Tongue (tissue), 2 donors: ENCODE data around the gene KRT78. TPM values are rescaled to one million over a fixed set of nuclear protein-coding genes. Genes with fewer than 3 reads are reported as not detected.
"Not testable (repeated sequence)": the region's sequence is repeated elsewhere in the genome, so short reads cannot be mapped to it uniquely, and the experiment has no call there.

Experiments used
- DNase-seq: peaks from one replicate; pipeline ENCODE4 v3.0.0-alpha.2; 2015
- total RNA-seq: library from RNA; depleted of rRNA; stranded (reverse); fragments of >200 nt; gene quantifications from one replicate; pipeline ENCODE4 v1.2.3, GENCODE V29; 2014

The KRT78 gene
- total RNA-seq, 1 donor from 2014 or later, result 64.7 TPM

GRCh38 chr12:52871291-52872039 is 22.7 kb upstream of the KRT78 start:
- DNase-seq, result peak; percentile 48

- DNase-seq, result peak; percentile 68
Observed at GRCh38 chr12:52870361-52871290, 21.8 kb upstream of the KRT78 start.

- DNase-seq, result peak; percentile 80
Observed at GRCh38 chr12:52867642-52868041, 18.8 kb upstream of the KRT78 start.

- peak; percentile 22 for DNase-seq
Observed at GRCh38 chr12:52867152-52867551, 18.4 kb upstream of the KRT78 start.

DNA sequence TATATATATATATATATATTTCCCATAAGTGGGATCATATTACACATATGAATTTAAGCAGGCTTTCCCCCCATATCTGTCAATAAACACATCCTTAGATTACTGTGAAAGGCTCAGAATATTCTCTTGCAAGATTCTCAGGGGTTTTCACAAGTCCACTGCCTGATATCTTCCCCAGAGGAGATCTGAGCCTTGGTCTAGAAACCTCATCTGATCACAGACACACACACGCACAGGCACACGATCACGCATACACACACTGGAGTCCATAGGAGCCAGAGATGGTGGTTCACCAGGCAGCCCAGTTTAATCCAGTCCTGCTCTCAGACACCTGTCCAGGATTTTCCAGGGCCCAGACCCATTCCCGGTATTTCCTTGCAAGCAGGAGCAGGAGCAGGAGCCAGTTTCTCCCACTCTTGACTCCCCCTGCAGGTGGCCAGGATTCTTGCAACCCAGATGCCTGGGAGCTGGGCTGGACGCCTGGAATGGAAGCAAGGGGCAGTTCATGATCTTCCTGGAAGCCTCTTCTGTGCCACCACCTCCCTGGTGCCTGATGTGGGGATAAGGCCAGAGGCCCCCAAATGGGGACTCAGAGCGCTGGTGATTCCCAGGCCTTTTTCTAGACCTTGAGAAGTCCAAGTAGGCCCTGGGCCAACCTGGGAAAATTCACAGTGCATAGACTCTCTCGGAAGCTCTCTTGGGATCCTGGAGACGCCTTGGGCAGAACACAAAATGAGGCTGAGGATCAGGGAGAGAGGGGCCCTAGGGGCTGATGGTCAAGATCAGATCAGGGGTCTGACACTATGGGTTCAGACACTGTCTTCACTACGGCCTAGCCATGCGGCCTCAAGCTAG is 16.5 kb upstream of the KRT78 start:
- peak; percentile 87 for DNase-seq

GRCh38 chr12:52862023-52862422 is 13.2 kb upstream of the KRT78 start:
- DNase-seq, result no peak

GRCh38 chr12:52861511-52861910 is 12.7 kb upstream of the KRT78 start:
- no peak for DNase-seq

- peak; percentile 74 for DNase-seq
Observed at GRCh38 chr12:52860102-52860823, 11.5 kb upstream of the KRT78 start.

GRCh38 chr12:52857500-52857899 is 8.7 kb upstream of the KRT78 start:
- DNase-seq, result no peak

DNA sequence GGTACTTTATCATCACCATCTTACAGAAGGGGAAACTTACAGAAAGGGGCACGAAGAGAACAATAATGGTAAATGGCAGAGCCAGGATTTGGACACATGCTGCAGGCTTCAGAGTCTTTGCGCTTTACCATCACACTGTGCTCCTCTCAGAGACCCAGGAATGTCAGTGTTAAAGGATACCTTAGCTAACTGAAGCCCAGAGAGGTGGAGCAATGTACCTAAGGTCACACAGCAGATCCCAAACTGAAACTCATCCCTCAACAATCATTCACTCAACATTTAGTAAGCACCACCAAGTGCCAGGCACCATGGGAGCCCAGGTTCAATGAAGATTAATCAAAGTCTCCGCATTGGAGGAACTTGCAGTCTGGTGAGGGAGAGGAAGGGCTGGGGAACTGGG is 8.0 kb upstream of the KRT78 start:
- DNase-seq, result no peak

- not testable (repeated sequence) for DNase-seq
Observed at GRCh38 chr12:52856077-52856476, 7.3 kb upstream of the KRT78 start.

- no peak for DNase-seq
Observed at GRCh38 chr12:52851787-52852186, 3.0 kb upstream of the KRT78 start.

GRCh38 chr12:52850681-52851080 is 1.9 kb upstream of the KRT78 start:
- no peak for DNase-seq

DNA sequence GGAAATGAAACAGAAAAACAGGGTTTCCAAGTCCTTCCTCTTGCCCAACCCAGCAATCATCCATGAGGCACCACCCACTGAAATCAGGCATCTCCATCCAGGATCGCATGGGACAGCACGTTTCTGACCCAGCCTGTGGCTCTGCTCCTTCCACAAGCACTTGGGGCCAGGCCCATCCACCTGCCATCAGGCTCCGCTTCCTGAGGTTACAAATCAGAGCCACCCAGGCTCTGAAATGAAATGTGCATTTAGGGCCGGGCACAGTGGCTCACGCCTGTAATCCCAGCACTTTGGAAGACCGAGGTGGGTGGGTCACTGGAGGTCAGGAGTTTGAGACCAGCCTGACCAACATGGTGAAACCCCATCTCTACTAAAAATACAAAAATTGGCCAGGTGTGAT is 717 bp upstream of the KRT78 start:
- DNase-seq, result no peak

DNA sequence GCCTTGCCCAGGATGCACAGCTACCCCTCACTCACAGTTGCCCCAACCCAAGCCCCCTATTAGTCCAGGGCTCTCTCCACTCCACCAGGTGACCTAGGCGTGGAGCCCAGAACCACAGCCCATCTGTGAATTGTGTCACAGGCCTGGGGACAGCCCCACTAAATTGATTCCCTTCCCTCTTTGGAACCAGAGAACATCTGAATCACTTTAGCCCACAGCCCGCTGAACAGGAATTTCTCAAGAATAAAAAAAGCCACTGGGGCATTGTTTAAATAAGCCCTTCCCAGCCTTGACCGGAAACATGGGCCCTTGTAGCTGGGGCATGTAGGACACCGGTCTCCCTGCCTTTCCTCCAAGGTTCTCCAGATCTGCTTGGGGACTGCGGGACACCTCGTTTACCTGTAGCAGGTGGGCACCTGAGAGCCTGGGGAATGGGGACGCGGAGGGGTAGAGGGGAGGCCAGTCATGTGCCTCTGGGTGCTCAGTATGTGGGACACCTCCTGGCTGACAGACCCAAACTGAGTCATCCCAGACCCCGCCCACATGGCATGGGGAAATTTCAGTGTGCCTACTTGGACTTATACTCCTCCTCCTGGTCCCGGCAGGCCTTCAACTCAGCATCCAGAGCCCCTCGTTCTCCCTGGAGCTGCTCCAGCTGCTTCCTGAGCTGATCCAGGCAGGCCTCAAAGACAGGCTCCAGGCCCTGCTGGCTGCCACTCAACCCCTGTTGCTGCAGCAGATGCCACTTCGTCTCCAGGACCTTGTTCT is 1.3 kb downstream of the KRT78 start:
- no peak for DNase-seq

- DNase-seq, result no peak
Observed at GRCh38 chr12:52846356-52846970, 2.3 kb downstream of the KRT78 start.

GRCh38 chr12:52845946-52846345 is 2.8 kb downstream of the KRT78 start:
- no peak for DNase-seq

DNA sequence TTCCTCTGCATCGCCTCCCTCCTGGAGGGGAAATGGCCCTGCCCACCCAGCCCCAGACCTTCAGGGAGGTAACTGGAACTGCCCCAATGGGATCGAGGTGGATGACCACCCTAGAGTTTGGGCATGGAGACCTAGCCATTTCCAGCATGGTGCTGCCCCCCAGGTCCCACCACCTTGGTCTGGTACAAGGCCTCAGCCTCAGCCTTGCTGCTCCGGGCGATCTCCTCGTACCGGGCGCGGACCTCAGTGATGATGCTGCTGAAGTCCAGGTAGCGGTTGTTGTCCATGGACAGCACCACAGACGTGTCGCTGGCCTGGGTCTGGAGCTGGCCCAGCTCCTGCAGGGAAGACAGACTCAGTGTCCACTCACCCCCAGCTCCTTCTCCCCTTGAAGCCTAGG is 4.4 kb downstream of the KRT78 start:
- no peak for DNase-seq

GRCh38 chr12:52839436-52840105 is 9.2 kb downstream of the KRT78 start:
- no peak for DNase-seq
